GM12892 (cell line): ENCODE measurements around the gene RSPH1.

ENCODE experiments used
- DNase-seq: peaks from one replicate; pipeline ENCODE4 v3.0.0; 2011; ENCODE audit not compliant: insufficient read length
- FAIRE-seq: peaks from 2 replicates; lab custom pipeline; 2011; peaks lifted over from hg19 to GRCh38; lab: Jason Lieb, UNC
- POLR2A ChIP-seq: IDR thresholded peaks from 2 replicates; pipeline ENCODE4 v1.6.1; 2011; ENCODE audit warnings: low read depth, low read length, control low read depth
- POLR2AphosphoS5 ChIP-seq: IDR thresholded peaks from 2 replicates; pipeline ENCODE4 v1.6.1; 2011; ENCODE audit warnings: low read depth, low read length, control low read depth
- TAF1 ChIP-seq: IDR thresholded peaks from 2 replicates; pipeline ENCODE4 v1.6.1; 2011; ENCODE audit warnings: low read depth, mild to moderate bottlenecking, control low read depth, low read length, borderline replicate concordance

RSPH1 gene

DNA sequence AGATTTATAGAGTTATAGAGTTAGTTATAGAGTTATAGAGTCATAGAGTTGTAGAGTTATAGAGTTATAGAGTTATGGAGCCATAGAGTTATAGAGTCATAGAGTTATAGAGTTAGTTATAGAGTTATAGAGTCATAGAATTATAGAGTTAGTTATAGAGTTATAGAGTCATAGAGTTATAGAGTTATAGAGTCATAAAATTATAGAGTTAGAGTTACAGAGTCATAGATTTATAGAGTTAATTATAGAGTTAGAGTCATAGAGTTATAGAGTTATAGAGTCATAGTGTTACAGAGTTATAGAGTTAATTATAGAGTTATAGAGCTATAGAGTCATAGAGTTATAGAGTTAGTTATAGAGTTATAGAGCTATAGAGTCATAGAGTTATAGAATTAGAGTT, 60.2 kb downstream of the RSPH1 start:
- DNase-seq (no peak), FAIRE-seq (no peak)
- TF ChIP-seq POLR2AphosphoS5: no peak
- no peak for TF ChIP-seq TAF1
- TF ChIP-seq POLR2A: no peak

DNA sequence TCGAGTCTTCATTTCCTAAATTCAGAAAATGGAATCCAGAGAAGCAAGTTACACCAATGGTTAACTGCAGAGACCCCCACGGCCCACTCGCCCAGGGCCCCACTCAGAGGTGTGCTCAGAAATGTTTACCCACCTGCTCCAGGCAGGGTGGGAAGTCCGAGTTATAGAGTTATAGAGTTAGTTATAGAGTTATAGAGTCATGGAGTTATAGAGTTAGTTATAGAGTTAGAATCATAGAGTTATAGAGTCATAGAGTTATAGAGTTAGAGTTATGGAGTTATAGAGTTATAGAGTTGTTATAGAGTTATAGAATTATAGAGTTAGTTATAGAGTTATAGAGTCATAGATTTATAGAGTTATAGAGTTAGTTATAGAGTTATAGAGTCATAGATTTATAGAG, 60.6 kb downstream of the RSPH1 start:
- no peak for DNase-seq
- TF ChIP-seq TAF1 (no peak), POLR2A (no peak), POLR2AphosphoS5 (no peak)
- no peak for FAIRE-seq

DNA sequence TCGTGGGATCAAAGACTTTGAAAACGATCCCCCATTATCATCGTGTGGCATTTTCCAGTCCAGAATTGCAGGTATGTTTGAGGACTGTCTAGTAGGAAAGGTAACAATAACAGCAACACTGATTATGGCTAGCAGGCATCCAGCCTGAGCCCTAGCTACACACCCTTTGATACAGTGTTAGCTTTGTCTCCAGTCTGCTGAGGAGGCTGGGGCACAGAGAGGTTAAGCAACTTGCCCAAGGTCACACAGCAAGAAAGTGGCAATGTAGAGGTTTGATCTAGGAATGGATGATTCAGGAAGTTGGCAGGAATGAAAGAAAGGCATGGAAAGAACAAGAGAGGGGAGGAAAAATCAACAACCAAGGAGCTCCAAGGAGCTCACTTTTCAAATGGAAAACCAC, 61.1 kb downstream of the RSPH1 start:
- DNase-seq (no peak), FAIRE-seq (peak; percentile 27)
- no peak for TF ChIP-seq POLR2A
- TF ChIP-seq POLR2AphosphoS5: no peak
- TF ChIP-seq TAF1: no peak

DNA sequence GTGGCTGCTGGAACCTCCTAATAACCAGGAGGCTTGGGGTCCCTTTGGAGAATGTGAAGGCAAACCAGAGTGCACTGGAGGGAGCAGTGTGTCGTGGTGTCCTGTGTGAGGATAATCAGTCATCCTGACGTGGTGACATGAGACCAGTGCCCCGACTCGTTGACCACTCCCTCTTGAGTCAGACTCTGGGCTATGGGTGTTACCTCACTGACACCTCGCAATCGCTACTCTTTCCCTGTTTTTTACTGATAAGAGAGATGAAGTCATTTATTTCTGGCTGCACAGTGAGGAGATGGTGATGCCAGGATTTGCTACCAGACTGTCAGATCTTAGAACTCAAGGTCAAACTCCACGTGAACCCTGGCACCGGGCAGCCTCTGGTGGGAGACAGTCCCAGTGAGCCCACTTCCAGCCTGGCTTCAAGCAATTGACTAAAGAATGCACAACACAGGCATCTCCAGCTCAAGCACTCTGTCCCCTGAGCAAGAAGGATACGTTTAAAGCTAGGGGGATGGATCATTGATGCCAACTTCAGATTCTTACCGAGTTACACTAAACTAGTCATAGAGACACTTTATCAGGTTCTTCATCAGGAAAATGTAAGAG, 62.0 kb downstream of the RSPH1 start:
- TF ChIP-seq POLR2A (no peak), TAF1 (no peak), POLR2AphosphoS5 (no peak)
- FAIRE-seq: no peak
- DNase-seq: no peak

DNA sequence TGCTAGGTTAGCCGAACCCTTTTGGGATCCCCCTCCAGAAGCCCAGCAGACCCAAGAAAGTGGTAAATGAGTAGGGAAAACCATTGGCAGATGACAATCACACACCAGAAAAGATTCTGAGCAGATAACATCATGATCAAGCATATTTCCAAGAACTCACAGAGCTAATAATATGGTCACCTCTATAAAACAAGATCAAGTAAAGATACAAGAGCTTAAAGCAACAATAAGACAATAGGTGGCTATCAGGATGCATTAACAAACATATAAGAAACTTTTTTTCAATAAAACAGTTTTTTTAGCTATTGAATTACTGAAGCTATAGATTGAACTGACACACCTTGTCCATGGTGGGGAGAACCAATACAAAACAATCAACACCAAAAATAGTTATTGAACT, 63.3 kb downstream of the RSPH1 start:
- no peak for DNase-seq
- TF ChIP-seq POLR2A: no peak
- no peak for FAIRE-seq

DNA sequence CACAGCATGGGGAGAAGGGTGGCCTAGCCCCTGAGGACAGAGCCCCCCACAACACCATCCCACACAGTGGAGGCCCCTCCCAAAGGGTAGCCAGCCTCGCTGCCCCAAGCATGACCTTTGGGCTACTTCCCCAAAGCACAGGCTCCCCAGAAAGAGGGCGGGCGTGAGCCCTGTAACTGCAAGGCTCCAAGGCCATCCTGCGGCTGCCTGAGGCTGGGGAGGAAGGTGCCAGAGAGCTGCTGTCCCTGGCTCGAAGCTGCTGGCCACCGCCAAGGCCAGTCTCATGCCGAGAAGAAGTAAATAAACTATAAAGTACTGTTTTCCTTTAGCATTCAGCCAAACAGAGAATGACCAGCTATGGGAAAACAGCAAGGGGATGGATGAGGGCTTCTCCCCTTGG, 64.8 kb downstream of the RSPH1 start:
- no peak for FAIRE-seq
- DNase-seq: no peak
- no peak for TF ChIP-seq POLR2AphosphoS5
- no peak for TF ChIP-seq POLR2A
- no peak for TF ChIP-seq TAF1

DNA sequence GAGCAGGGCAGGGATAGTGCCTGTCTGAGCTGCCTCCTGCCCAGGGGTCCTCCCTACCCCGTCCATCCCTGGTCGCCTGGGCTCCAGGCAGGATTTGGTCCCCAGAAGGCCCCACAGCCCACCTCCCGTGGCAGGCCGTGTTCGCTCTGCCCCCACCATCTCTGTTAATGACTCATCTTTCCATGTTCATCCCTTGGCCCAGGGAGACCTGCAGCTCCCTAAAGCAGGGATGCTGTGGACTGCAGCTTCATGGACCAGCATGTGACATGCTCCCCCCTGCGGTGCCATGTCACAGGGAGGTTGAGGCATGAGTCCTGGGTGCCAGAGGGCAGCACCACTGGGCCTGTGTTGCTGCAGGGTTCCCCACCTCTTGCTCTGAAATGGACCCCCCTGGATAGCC, 65.5 kb downstream of the RSPH1 start:
- DNase-seq: no peak
- TF ChIP-seq POLR2A (no peak), POLR2AphosphoS5 (no peak), TAF1 (no peak)
- no peak for FAIRE-seq

DNA sequence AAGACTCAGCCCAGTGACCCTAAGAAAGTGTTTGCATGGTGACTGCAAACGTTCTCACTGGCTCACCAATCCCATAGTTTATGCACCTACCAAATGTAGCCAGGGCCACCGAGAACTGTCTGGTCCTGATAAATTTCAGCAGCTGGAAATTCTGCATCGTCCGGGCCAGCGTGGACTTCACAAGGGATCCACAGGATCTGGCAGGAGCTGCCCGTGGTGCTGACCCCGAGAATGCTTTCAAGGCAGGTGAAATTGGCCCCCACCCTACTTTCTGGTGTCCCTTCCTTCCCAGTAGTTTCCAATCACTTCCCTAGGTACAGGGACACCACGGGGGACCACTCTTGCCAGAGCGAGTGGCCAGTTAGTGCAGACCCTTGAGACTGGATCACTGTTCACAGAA, 66.2 kb downstream of the RSPH1 start:
- TF ChIP-seq POLR2A: no peak
- TF ChIP-seq TAF1: no peak
- no peak for TF ChIP-seq POLR2AphosphoS5
- FAIRE-seq (no peak), DNase-seq (no peak)

DNA sequence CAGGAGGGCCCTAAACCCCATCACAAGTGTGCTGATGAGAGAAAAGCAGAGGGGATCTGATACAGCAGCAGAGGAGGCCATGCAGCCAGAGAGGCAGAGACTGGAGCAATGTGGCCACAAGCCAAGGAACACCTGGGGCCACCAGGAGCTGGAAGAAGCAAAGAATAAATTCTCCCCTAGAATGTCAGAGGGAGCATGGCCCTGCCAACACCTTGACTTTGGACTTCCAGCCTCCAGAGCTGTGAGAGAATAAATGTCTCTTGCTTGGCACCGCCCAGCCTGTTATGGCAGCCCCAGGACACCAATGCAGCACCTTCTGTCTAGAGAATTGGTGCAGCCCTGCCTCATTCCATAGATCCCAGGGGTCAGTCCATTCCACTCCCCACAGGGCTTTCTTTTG, 67.0 kb downstream of the RSPH1 start:
- DNase-seq: no peak
- TF ChIP-seq TAF1 (no peak), POLR2A (no peak), POLR2AphosphoS5 (no peak)
- FAIRE-seq: no peak

DNA sequence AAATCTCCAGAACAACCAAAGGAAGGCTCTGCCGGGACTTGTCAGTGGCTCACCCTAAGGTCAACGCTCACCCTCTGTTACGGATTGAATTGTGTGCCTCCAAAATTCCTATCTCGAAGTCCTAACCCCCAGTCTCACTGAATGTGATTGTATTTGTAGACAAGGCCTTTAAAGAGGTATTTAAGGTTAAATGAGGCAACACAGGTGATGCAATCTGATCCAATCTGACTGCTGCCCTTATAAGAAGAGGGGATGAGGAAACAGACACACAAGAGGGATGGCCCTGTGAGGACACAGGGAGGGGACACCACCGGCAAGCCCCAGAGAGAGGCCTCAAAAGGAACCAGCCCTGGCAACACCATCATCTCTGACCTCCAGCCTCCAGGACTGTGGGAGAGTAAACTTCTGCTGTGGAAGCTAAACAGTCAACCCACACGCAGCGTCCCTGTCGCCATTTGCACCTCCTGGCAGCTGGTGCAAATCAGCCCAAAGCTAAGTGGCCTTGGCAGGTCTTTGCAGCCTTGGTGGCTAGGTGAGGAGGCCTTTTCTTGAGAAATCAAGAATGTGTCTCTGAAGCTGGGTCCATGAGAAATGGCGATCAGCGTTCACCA, 68.1 kb downstream of the RSPH1 start:
- FAIRE-seq (no peak), DNase-seq (no peak)
- no peak for TF ChIP-seq TAF1
- TF ChIP-seq POLR2A: no peak
- TF ChIP-seq POLR2AphosphoS5: no peak

DNA sequence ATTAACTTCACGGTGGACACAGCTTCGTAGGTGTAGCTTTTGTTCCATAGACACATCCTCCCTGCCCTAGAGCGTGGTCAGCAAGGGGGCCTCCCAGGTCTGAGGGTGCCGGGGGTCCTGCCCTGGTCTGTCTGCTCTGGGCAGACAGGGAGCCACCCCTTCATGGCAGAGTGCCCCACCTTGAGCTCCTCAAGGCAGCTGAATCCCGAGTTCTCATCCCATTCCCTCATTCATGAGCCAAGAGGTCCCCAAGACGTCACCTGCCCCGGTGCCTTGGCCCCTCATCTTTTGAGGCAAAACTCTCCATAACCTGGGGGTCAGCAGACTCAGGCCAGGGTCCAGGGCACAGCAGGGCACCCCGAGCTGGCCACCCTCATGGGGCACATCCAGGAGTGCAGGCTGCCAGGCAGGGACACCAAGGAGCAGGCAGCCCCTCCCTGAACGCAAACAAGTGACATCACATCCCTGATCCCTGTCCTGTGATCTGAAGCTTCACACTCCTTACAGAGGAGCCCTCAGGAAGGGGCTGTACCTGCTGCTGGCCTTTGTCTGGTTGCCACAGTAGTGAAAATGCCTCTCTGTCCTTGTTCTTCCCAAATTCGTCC, 69.0 kb downstream of the RSPH1 start:
- TF ChIP-seq POLR2A: no peak
- TF ChIP-seq TAF1: no peak
- no peak for TF ChIP-seq POLR2AphosphoS5
- DNase-seq (no peak), FAIRE-seq (no peak)

DNA sequence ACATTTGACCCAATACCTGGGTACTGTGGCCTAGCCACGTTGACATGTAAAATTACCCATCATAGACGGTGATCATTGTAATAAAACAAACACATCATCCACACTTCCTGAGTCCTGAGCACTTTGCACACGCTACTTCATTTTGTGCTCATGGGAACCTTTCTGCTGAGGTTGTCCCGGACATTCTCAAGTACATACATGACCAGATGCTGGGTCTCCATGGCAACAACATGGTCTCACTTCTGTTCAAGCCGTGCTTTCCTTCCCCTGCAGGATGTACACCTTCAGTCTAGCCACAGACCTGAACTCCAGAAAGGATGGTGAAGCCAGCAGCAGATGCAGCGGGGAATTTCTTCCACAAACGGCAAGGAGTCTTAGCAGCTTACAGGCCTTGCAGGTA, 69.6 kb downstream of the RSPH1 start:
- FAIRE-seq: no peak
- no peak for TF ChIP-seq TAF1
- TF ChIP-seq POLR2AphosphoS5: no peak
- no peak for TF ChIP-seq POLR2A
- no peak for DNase-seq

DNA sequence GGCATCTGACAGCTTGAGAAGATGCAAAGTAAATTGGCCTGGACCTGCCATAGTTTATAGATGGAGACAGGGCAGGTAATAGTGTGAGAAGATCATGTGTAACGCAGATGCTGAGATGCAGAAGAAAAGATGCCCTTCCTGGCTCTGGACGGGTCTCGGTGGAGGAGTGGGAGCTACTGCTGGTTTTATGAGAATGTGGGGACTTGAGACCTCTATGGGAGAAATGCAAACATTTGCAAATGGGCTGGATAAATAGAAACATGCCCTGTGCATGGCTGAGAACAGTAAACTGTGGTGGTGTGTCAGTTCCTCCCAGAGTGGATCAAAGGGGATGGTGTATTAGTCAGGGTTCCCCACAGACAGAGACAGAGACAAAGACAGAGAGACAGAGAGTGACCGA, 70.4 kb downstream of the RSPH1 start:
- DNase-seq (no peak), FAIRE-seq (peak; percentile 93)
- TF ChIP-seq TAF1 (no peak), POLR2AphosphoS5 (no peak), POLR2A (no peak)
